D341Med (cell line): ENCODE results near the gene CNN1.

Source experiments
- DNase-seq: peaks from one replicate; pipeline ENCODE4 v3.0.0; 2012; ENCODE audit warnings: low spot score

CNN1 gene

GRCh38 chr19:11538232-11539036 lies at the start of gene CNN1:
CNN1 (plus strand) TSS chr19:11538851; CDS start chr19:11538928, 77 bp downstream.
- no peak for DNase-seq

DNA sequence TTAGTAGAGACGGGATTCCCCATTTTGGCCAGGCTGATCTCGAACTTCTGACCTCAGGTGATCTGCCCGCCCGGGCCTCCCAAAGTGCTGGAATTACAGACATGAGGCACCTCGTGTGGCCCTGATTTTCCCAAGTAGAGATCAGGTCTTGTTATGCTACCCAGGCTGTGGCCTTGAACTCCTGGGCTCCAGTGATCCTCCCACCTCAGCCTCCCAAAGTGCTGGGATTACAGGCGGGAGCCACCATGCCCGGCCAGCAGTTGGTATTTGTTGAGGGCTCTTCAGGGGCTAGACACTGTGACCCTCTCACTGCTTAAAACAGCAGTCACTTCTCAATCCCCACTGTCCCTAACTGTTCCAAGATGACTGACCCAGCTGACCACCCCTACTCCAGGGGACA lies 49.3 kb upstream of the CNN1 start:
- no peak for DNase-seq

DNA sequence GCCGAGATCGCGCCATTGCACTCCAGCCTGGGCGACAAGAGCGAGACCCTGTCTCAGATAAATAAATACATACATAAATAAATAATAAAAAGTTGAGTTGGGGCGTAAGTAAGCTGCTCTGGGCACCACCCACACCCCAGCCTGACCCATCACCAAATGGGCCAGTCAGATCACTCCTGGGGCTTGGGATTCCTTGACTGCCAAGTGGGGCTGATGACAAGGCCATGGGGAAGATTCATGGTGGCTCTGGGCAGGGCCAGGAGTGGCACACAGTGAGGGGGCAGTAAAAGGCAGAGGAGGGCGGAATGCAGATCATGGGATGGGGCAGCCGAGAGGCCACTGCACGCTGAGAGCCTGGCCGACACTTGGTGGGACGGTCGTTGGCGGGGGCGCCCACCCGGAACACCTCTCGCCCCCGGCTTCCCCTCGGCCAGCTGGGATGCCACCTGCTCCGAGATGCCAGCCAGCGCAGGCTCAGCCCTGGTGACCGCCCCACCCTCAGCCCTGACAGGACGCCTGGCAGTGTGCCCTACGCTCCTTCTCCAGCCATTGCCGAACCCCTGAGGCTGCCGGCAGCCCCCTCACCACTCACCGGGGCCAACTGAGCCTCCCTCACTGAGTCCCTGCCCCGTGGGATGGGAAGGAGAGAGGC lies 43.9 kb upstream of the CNN1 start:
- DNase-seq, result peak; percentile 23

DNA sequence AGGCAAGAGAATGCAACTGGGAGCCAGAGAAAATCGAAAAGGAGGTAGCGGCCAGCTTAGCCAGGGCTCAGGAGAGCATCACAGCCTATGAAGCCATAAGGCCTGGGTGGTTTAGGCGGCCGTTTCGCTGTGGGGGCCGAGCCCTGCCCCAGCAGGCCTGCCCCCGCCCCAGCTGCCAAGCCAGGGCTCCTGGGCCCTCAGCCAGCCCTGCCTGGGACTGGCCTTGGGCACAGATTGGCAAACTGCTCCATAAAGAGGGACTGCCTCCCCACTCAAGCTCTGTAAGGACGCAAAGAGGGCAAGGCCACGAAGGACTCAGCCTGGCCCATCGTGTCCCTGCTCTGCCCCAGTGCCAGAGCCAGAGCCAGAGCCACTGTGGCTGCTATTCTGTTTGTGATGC lies 43.2 kb upstream of the CNN1 start:
- DNase-seq, result peak; percentile 18

GRCh38 chr19:11495885-11496284 lies 42.8 kb upstream of the CNN1 start:
- DNase-seq, result peak; percentile 23

DNA sequence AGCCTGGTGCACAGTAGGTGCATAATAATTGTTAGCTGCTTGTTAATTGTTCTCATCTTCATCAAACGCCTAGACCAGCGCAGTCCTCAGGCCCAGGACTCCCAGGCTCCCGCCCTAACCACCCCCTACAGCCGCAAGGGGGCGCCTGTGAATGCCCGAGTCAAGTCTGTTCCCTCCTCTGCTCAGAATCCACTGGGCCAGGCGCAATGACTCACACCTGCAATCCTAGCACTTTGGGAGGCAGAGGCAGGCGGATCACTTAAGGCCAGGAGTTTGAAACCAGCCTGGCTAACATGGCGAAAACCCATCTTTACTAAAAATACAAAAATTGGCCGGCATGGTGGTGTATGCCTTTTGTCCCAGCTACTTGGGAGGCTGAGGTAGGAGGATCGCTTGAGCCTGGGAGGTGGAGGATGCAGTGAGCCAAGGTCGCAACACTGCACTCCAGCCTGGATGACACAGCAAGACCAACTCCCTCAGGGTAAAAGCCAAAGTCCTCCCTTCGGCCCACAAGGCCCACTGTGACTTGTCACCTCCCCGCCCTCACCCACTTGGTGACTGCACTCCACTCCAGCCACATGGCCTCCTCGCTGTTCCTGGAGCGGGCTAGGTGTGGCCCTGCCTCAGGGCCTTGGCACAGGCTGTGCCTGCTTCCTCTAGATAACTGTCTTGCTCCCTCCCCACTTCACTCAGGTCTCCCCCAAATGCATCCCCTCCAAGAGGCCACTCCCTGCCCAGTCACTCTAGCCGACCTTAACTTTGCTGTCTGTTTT lies 42.1 kb upstream of the CNN1 start:
- DNase-seq, result peak; percentile 88

DNA sequence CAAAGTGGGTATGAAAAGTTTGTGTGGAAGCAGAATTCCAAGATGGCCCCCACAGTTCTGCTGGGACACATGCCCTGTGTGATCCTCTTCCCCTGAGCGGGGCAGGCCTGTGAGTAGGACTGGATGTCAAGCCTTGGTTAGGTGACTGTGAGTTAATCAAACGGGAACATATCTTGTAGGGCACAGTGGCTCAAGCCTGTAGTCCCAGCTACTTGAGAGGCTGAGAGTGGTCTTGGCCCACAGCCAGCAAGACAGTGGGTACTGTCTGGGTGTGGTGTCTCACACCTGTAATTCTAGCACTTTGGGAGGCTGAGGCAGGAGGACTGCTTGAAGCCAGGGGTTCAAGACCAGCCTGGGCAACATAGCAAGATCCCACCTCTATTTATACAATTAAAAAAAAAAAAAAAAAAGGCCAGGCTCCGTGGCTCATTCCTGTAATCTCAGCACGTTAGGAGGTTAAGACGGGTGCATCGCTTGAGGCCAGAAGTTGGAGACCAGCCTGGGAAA lies 39.4 kb upstream of the CNN1 start:
- no peak for DNase-seq

DNA sequence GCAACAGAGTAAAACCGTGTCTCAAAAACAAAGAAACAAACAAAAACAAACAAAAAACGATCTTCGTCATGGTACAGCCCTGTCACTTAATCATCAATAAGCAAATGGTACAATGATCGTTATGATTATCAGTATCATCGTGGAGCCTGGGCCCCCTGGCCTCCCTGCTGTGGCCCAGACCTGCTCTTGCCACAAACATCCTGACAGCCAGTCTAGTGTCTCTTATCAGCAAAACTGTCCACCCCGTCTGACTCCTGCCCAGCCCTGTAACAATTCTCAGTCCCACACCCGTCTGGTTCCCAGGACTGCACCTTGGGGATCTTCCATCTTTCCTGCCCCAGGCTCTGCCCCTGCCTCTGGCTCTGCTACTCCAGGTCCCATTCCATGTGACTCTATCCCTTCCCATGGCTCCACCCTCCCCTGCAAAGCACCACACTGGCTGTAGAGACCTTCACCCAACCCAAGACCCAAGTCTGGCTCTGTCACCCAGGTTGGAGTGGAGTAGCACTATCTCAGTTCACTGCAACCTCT lies 38.7 kb upstream of the CNN1 start:
- no peak for DNase-seq

DNA sequence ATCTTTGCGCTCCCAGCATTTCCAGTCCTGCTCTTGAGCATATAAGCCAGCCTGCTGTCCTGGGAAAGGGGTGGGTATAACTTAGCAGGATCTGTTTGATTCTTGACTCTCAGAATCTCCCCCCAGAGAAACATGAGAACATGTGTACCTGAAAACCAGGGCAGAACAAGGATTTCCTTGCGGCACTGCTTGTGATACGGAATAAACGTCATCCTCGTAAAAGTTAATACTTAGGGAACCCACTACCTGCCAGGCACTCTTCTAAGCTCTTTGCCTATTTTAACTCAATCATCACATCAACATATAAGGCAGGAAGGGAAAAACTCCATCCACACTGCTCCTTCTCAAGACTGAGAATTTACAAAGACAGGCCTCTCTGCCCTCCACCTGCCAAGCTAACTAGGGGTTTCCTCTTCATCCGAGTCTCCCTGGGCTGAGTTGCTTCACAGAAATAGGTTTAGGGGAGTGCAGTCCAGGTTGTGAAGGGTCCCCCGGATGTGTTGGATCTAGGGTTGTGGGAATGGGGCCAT lies 34.1 kb upstream of the CNN1 start:
- peak; percentile 14 for DNase-seq

DNA sequence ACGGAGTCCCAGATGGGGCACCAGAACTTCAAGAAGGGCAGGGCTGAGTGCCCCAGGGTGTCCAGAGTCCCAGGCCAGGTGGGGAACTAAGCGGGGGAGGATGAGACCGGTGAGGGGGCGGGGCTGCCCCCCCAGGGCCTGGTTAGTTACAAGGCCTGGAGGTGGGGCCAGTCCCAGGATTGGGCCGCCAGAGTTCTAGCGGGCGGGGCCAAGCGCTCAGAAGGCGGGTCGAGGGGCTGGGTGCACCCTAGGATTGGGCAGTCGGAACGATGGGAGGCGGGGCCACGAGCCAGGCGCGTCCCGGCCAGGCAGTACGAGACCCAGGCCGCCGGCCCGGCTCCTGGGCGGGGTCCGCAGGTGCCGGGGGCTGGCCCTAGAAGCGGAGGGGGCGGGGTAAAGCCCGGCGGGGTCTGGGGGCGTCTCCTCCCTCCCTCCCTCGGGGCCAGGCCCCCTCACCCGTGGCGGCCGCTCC lies 33.6 kb upstream of the CNN1 start:
- DNase-seq, result peak; percentile 98

DNA sequence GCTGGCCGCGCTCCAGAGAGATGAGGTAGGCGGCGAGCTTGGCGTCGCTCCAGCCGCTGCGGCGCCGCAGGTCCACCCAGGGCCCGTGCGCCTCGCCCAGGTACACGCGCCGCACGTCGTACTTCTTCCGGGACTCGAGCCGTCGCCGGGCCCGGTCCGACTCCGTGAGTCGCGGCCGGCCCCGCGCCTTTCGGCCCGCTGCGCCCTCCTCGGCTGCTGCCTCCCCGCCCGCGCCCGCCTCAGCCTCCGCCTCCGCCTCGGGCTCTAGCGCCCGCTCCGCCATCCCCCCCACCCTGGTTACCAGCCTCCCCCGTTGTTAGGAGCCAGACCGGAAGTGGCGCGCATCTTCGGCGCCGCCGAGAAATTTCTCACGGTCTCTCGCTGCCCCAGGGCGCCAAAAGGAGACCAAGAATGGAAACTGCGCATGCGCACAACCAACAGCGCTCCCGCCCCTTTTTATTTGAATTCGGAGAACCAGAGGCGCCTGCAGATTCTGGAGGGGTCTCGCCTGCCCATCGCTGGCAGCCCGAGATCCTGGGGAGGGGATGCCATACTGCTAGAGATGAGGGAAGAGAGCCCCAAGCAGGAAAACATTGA lies 33.0 kb upstream of the CNN1 start, which contains the start of gene ZNF653:
TSS of gene ZNF653 (minus strand) at position 336 of the 597 bp plus-strand sequence. CDS start at position 283, 53 bp downstream.
- peak; percentile 96 for DNase-seq

DNA sequence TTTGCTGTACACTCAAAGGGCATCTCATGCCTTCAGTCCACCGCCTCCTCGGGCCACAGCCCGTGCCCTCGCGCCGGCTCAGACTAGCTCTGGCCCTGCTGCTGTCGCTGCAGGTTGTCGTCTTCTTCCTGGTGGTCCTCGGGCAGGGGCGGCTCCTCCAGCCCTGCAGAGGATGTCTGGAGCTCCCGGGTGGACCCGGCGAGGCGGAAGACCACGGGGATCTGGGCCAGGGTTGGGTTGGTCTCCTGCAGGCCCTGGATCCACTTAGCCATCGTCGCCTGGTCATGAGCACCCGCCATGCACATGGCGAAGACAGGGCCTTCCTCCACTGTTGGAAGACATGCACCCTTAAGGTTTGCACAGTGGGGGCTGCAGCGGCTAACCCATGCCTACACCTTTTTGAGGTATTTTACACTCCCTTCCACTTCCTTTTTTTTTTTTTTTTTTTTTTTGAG lies 32.5 kb upstream of the CNN1 start:
- no peak for DNase-seq

DNA sequence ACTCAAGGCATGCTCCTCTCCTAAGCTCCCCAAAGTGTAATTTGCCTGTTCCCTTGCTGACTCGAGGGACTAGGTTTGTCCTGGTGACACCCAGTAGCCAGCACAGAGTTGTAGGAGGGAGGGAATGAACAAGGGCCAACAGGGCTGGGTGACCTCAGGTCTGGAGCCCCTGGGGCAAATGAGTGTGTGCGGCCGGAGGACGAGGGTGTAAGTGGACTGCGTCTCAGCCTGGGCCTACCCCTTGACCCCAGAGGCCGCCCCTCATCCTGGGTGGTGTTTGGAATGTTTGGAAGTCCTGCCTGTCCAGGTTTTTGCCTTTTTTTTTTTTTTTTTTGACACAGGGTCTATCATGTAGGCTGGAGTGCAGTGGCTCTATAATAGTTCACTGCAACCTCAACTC lies 31.7 kb upstream of the CNN1 start:
- DNase-seq, result no peak

- peak; percentile 25 for DNase-seq
These were observed 31.1 kb upstream of the CNN1 start for GRCh38 chr19:11507370-11508078.

- DNase-seq, result no peak
These were observed 28.2 kb upstream of the CNN1 start for GRCh38 chr19:11510444-11510843.

DNA sequence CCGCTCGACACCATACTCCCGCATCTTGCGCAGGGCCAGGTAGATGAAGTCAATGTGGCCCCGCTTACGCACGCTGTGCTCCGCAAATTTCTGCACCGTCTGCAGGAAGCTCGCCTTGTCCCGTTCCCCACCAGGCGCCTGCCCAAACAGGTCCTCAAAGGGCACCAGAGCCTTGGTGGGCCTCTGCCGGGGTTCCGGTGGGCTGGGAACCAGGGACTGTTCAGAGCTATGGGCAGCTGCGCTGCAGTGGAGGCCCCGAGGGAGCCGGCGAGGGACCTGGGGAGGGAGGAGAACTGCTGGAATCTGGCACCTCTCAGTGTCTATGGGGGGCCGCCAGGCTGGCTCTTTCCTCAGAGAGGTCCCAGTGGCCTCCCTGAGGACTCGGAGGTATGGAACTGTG lies 24.7 kb upstream of the CNN1 start:
- peak; percentile 22 for DNase-seq

DNA sequence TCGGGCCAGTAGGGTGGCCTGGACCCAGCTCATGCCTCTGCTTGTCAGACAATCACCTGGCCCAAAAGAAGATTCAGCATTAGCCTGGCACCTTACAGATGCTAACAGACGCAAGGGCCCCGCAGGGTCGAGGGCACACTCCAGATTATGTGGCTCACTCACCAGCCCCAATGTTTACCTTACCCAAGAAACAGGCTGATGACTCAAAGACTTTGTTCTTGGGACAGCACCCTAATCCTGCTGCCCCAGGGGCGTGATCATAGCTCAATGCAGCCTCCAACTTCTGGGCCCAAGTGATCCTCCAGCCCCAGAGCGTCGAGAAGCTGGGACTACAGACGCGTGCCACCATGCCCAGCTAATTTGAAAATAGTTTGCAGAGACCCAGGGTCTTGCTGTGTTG lies 19.5 kb upstream of the CNN1 start:
- no peak for DNase-seq

DNA sequence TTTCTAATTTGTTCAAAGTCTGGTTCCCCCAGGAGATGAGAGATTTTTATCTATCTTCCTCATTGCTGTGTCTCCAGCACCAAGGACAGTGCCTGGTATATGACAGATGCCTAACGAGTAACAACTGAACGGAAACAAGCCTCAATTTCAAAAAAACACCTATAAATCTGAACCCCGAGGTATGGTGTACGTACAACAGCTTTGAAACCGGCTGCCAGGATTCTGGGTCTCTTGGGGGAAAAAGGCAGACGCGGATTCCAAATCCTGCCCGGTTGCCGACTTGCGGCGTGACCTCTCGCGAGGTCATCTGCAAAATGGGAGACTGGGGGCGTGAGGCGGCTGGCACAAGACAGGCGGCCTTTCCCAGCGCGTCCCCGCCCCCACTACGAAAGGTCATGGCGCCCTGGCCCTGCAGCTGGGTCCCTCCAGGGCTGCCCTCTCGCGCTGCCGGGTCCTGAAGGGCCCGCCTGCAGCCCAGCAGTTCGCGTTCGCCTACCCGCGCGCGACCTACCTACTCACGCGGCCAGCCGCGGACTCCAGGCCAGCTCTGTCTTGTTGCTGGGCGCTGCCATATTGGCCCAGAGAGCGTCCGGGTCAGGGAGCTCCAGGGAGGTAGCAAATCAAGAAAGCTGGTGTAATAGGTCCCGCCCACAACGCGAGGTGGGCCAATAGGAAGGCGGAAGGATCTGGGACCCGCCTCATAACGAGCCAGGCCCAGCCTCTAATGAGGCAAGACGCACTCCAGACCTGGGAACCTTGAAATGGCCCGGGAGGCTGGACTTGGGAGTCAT lies 9.9 kb upstream of the CNN1 start, which contains the start of gene ECSIT:
TSS of gene ECSIT (minus strand) at position 584 of the 791 bp plus-strand sequence. CDS start 9,964 bp downstream, outside the sequence.
- peak; percentile 94 for DNase-seq

- peak; percentile 91 for DNase-seq
These were observed 8.2 kb upstream of the CNN1 start for GRCh38 chr19:11530432-11530831.

DNA sequence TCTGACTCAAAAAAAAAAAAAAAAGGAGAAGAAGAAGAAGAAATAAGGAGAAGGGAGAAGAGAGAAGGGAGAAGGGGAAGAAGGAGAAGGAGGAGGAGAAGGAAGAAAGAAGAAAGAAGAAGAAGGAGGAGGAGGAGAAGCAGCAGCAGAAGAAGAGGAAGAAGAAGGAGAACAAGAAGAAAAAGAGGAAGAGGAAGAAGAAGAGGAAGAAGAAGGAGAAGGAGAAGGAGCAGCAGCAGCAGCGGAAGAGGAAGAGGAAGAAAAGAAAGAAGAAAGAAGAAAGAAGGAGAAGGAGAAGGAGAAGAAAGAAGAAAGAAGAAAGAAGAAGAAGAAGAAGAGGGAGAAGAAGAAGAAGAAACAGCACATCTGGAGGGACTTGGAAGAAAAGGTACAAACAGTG lies 4.1 kb upstream of the CNN1 start:
- no peak for DNase-seq
